ENCODE data around the gene C15orf39.
A peak's percentile ranks its signal among the peaks of the same experiment; 100 is the strongest.
"Not testable (repeated sequence)": the region's sequence is repeated elsewhere in the genome, so short reads cannot be mapped to it uniquely, and the experiment has no call there.

The C15orf39 gene

DNA sequence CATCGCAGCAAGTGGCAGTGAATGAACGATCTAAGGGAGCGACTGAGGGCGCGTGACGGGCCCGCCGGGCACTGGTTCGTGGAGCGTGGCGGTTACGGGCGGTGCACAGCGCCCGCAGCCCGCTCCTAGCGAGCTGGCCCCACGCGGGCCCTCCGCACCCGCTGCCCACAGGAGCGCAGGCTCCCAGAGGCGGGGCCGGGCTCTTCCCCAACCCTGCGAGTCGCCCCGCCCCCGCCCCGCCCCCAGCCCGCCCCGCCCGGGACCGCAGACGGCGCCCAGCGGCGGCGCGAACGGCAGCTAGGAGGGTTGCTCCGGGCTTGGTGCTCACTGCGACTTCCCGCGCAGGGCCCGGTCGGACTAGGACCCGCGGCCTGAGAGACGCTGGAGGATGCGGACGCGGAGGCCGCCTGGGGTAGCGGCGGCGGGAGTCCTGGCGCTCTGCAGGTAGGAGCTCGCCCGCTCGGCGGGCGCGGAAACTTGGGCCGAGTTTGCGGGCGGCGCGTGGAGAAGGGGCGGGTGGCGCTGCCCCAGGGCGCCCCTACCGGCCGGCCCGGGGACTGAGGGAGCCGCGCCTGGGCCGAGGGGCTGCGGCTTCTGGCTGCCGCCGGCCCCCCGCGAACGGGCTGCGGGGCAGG, at the start of gene C15orf39:
TSS of gene C15orf39 (plus strand) at position 267 of the 635 bp plus-strand sequence. CDS start 4,167 bp downstream, outside the sequence.
- peak in 1 of 2 experiments; percentile 24 for DNase-seq

DNA sequence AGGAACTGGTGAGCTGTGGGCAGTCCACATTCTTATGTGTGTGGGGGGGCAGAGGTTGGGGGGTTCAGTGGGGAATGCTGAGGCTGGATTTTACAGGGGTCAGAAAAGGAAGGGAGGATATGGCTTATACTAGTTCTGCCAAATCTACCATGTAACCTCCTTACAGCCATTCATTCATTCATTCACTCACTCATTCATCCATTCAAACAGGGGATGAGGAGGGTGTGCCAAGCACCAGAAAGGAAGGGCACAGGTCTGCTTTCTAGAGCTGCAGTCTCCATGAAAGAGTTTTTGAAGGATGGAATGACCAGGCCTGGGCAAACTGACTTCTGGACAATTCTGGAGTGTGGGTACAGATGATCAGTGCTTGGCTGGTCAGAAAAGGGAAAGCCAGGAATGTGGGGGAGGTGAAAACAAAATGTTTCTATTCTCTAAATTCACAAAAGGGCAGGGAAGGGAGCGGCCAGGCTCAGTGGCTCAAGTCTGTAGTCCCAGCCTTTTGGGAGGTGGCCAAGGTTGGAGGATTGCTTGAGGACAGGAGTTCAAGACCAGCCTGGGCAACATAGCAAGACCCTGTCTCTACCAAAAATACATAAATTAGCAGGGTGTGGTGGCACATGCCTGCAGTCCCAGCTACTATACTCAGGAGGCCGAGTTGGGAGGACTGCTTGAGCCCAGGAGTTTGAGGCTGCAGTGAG, 49.2 kb upstream of the C15orf39 start:
- no peak for DNase-seq

DNA sequence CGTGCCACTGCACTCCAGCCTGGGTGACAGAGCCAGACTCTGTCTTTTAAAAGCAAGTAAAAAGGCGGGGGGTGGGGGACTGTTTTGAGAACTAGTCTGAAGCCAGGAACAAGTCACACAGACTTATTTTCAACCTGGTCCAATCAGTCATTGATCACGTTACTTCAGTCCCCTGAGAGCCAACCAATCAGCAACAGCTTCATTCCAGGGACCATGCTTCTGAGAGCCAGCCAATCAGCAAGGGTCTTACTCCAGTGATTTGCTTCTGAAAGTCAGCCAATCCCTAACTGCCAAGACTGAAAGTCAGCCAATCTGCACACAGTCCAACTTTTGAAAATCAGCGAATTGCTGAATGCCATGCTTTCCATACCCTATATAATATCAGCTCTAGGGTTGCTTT, 48.6 kb upstream of the C15orf39 start:
- DNase-seq: no peak

DNA sequence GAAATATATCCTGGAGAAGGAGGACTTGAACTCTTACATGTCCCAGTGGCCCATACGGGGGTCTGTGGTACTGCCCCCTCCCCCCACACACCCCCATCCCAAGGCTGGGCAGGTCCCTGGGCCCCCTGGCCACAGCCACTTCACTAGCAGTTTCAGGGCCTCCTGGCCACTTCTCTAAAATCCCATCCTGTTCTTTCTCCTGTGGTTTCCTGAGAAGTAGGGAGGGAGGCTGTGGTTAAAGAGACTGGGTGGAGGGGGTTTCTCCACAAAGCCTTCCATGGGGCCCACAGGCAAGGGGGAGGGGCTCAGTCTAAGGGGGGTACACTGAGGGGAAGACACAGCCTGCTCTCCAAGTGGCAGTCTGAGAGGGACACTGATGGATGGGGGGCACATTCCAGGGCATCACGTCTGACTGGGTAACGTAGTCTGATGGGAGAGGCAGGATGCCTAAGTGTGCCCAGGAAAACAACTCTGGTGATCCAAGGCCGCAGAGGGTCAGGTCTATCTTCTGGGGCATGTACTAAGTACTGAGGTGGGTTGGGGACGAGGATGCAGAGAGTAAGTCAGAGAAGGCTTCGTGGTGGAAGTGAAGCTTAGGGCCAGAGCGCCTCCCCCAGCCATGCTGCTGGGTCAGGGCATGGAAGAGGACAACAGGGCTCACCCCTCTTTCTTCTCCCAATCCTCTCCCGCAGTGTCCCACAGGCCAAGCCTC, 48.0 kb upstream of the C15orf39 start:
- no peak for DNase-seq

DNA sequence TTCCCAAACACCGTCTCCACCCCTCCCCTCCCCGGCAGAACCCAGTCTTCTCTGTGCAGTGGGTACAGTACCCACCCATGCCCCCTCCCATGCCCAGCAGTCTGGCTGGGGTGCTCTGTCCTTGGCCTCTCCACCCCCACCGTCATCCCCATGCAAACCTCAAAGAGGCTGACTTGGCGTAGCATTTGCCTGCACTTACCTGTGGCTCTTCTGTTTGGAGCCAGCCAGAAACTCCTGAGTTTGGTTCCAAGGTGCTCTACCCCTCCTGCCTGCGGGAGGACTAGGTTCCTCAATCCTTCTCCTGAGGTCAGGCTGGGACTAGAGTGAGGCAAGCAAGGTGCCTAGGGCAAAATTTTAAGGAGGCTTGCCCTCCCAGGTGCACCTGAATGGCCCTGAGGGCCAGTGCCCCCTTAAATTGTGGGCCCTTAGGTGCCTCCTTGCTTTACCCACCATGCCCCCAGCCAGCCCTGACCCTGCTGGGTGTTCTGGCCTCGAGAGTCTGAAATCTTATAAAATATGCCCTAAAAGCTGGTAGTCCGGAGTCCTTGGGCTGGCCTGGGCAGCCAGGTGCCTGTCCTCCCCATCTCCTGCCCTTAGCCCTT, 47.1 kb upstream of the C15orf39 start:
- DNase-seq: no peak

DNA sequence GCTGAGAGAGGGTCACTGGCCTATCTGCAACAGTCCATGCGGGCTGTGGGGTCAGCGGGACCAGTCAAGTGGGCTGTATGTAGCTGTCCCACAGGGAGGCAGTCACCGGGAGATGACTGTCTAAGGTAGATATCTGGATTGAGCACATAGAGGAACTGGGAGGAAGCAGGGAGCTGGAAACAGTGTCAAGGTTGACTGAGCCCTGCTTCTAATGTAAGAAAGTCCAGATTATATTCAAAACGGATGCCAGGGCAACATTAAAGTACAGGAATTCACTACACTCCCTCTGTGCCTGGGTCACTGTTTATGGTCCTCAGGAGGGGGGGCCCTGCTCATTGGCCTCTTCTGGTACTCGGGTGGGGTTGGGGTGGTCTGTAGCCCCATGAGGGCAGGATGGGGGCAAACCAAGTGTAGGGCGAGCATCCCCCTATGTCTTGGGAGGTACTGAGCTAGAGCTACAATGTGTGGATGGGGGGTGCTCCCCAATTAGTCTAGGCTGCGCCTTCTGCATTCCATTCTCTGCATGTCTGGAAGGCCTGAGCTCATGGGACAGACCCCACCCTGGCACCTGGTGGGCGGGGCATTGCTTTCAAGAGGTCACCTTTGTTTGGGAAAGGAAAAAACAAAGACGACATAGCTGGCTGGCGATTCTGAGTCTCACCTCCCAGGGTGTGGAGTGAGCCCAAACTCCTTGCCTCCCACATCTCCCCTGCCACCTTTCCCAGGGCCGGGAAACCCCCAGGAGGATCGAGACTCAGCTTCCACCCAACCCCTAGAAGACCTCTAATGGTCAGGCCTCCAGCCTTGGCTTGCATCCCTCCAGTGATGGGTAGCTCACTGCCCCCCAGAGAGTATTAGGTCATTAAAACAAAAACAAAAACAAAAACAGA, 45.1 kb upstream of the C15orf39 start:
- no peak for DNase-seq

DNA sequence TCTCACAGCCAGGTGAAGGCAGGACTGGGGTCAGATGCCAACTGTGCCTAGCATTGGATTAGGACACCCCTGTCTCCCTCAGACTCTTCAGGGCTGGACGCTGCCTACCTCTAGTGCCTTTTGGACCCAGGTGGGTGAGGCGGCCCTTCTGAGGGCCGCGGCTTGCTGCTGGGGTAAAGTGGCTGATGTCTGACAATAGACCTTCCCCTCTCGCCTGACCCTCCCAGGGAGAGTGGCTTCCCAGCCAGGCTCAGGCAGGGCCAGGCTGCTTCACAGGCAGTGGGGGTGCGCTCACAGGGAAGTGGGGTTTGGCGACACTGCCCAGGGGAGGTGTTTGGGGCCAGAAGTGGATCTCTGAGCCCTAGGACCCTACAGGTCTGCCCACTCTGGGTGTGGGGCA, 43.3 kb upstream of the C15orf39 start:
- DNase-seq: no peak

DNA sequence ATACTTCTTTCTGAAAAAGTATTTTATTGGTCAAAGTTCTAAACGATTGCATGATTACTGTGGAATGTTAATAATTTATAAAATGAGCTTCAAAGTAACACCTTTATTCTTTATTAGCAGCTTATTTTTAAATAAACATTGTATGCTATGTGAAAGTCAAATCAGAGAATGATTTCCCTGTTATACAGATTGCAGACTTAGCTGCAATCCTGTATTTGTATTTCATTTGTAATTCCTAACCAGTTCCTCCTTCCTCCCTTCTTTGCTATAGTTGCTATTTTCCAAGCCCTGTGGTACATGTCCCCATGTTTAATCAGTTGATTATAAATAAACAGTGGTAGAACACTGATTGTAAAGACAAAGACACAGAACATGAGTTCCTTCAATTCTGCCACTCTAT, 42.4 kb upstream of the C15orf39 start:
- DNase-seq: no peak

DNA sequence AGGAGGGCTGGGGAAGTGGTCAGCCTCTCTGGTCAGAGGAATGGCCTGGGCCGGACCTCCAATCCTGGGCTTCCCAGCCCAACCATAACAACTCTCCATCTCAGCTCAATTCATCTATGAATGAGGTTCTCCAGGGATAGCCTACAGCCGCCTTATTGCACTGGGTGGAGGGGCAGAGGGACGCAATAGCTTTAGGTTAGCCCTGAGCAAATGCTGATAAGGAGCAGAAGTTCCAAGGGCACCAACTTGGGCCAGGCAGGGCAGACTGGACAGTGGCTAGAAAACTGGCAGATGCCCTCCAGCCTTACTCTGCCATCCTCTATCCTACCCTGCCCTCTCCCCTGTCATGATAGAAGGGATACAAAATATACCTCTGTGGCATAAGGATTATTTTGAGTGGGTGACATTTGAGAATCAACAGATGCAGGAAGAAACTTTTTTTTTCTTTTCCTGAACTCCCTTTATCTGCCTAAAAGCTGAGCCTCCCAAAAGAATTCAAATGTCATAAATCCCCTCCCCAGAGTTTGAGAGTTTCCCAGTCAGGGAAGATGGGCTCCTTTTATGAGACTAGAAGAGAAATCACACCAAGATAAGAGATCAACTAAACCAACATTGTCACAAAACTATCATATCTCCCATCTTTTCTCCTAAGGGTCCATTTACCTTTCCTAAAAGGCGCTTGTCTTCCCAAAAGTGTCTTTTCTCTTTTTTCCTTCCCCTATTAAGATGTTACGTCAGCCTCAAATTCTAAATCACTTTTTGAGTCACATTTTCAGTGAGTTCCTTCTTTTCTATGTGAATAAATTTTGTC, 40.4 kb upstream of the C15orf39 start:
- DNase-seq: no peak

DNA sequence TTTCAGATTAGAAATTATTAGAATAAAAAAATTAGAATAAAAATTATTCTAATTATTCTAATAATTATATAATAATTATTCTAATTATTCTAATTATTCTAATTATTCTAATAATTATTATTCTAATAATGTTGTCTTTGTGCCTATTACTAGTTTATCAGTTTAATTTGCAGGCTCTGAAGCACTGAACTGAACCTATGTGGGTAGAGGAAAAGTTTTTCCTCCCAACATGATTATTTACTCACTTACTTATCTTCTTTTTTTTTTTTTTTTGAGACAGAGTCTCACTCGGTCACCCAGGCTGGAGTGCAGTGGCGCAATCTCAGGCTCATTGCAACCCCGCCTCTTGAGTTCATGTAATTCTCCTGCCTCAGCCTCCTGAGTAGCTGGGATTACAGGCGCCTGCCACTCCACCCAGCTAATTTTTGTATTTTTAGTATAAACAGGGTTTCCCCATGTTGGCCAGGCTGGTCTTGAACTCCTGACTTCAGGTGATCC, 39.7 kb upstream of the C15orf39 start:
- no peak for DNase-seq

DNA sequence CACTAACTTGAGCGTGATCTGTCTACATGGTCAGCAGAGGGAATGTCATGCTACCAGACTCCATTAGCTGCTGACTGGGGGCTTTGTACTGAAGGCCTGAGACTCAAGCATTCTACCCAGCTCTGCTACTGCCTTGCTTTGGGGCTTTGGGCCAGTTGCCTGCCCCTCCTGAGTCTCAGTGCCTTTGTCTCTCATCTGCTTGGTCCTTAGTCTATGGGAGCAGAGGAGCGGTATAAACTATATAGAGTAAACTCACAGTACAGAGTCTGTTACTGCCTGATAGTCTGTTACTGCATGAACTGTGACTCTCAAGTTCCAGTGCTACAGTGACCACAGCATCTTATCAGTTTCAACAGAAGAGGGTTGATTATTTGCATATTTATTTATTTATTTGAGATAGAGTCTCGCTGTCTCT, 38.5 kb upstream of the C15orf39 start:
- DNase-seq: no peak

DNA sequence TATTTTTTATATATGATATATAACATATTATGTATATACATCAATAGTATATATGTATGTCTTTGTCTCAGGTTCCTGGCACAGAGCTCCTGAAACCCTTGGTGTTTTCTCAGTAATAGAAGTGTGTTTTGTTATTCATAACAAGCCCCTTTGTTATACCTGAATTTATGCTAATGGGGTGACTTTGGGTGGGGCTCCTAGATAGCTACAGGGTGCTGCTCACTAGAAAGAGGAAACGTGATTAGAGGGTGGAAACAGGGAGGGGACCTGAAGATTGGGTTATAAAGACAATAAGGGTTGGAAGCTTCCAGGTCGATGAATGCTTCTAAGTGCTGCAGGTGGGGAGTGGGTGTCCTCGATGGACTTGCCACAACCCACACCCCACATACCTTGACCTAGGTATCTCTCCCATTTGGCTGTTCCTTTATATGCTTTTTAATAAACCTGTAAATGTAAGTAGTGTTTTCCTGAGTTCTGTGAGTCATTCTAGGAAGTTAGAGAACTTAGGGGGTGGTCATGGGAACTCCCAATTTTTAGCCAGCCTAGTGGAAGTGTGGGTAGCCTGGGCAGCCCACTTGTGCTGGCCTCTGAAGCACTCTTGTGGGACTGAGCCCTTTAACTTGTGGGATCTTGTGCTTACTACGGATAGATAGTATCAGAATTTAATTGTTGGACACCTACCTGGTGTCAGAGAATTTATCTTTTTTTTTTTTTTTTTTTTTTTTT, 36.9 kb upstream of the C15orf39 start:
- no peak for DNase-seq

DNA sequence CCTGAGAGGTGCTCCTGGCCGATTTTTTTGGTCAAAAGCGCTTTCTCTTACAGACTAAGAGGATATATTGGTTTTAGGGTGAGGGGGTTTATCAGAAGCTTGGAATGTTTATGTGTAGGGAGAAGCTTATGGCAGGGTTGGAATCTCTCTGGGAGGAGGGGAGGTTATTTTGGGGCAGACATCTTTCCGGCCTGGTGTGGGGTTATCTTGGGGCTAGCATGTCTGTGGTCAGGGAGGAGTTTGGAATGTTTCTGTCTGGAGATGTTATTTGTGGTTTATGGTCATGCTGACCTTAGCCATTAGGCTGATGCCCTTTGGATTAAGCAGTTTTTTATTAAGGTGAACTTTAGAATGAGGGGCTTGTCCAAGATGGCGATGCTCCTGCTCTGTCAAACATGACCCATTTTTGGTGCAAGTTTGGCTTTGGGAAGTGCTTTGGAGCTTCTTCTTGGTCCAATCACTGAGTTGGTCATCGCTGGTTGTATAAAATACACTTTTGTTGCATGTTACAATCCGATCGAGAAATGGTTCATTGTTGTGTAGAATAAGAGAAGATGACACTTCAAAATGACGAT, 35.1 kb upstream of the C15orf39 start:
- DNase-seq: not testable (repeated sequence)

DNA sequence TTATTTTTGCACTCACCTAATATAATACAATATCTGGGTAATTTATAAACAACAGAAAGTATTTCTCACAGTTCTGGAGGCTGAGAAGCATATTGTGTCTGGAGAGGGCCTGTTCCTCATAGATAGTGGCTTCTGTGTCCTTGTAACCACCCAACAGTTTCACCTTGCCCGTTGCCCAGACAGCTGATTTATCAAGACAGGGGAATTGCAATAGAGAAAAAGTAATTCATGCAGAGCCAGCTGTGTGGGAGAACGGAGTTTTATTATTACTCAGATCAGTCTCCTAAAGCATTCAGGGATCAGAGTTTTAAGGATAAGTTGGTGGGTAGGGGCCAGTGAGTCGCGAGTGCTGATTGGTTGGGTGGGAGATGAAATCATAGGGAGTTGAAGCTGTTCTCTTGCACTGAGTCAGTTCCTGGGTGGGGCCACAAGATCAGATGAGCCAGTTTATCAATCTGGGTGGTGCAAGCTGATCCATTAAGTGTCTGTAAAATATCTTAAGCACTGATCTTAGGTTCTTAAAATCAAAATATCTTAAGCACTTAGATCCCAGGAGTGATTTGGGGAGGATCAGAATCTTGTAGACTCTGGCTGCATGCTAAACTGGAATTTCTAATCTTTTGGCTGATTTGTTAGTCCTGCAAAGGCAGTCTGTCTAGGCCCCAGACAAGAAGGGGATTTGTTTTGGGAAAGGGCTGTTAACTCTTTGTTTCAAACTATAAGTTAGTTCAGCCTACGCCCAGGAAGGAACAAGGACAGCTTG, 33.9 kb upstream of the C15orf39 start:
- no peak for DNase-seq

DNA sequence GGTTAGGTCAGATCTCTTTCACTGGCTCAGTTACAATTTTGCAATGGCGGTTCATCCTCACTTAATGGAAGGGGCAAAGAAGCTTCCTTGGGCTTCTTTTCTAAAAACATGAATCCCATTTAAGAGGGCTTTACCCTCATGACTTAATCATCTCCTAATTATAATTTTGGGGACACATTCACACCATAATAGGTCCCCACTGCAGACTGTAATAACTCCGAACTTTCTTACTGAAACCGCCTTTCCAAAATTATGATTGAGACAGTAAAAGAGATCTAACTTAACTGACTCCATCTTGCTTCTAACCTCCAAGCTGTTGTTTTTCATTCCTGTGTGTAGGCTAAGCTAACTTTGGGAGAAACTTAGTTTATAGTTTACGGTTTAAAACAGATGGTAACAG, 33.3 kb upstream of the C15orf39 start:
- DNase-seq: no peak

DNA sequence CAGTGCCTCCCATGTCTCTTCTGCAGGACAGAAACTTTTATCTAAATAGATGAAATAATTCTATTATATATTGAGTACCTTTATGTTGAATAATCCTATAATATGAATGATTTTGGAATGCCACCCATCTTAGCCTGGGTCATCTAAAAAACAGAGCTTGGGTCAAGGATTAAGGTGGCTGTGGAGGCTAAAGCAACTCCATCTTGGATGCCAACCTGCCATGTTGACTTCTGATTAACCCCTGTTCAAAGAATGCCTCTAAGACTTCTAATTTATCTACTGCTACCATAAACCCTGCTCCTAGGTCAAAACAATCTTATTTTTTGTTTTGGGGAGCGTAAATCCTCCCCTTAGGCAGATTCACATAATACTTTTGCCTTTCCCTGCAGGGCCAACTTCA, 31.5 kb upstream of the C15orf39 start:
- no peak for DNase-seq

DNA sequence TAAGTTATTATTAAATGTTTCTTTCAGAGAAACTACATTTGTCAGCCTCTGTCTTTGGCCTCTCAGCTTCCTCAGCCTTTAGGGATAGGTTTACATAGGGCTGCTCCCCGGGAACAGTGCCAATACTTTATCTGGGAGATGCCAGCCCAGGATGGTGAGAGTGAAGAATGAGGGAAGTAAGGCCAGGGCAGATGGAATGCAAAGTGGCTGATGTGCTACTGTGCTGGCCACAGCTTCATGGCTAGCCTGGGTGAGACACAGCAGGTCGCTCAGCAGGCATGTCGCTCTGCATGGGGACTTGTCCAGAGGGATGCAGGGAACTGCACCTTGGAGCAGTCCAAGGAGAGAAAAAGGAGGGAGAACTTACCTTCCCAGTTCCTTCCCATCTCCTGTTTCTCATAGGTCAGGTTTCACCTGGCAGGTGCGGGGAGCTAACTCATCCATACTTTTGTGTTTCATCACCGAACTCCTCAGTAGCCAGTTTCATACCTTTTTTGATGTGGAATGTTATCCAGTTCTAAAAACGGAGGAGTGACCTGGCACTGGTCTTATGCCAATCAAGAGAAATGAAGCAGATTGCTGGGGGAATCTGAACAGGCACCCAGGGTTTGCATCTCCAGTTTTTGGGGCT, 30.9 kb upstream of the C15orf39 start:
- DNase-seq: no peak

DNA sequence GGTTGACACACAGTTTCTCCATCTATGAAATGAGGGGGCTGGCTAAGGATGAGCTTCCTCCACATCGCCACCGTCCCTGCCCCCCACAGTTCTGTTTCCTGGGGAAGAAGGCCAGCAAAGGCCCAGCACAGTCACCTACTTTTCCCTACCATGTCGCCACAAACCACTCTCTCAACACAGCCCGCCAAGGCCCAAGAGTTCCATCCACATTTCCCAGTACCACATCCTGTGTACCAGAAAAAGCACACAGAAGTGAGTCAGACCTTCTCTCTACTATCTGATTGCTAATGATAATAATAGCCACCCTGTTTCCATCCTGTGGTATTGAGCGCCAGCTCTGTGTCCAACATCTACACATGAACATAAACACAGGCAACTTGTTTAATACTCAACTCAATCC, 30.3 kb upstream of the C15orf39 start:
- DNase-seq: no peak

DNA sequence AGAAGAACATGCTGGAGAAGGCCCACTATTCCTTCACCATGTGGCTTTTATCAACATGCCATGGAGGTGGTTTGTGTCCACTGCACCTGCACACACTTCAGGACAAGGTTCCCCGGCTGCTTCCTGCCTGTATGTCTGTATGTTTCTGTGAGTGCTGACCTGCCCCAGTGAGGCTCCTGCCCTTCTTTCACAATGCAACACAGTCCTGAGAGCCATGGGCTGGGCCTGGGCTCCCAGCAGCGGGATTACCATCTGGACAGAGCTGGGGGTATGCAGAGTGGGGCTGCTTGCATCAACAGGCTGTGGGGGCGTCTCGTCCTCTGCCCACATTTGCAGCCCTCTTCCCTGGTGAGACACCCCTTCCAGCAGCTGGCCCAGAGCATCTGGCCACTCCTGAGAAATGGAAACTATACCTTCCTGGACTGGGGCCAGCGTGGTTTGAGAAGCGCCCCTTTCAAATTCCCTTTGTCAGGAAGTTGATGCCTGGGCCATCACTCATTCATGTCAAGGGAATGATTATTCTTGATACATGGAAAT, 29.3 kb upstream of the C15orf39 start:
- DNase-seq: no peak

All from NCI-H187 (cell line).